H1 (cell line): ENCODE data around the gene CTXN1. TPM values are rescaled to one million over a fixed set of nuclear protein-coding genes. Genes with fewer than 3 reads are reported as not detected.

Experiments
- CBX5 ChIP-seq: fragments of 300-800, 300-1000 bp; sonication (generic); IDR thresholded peaks from 2 replicates; pipeline ENCODE4 v1.7.1; 2016; ENCODE audit warnings: antibody characterized with exemption, low read length, low read depth
- EGR1 ChIP-seq: IDR thresholded peaks from 2 replicates; pipeline ENCODE4 v1.6.1; 2011; ENCODE audit warnings: low read depth, low read length, borderline replicate concordance
- MAFK ChIP-seq: IDR thresholded peaks from 2 replicates; pipeline ENCODE4 v1.6.1; 2012; ENCODE audit warnings: low read depth, mild to moderate bottlenecking, improper control_type of control experiment, low read length
- NRF1 ChIP-seq: IDR thresholded peaks from 2 replicates; pipeline ENCODE4 v1.6.1; 2011; ENCODE audit warnings: mild to moderate bottlenecking, low read depth, low read length, improper control_type of control experiment
- RFX5 ChIP-seq: IDR thresholded peaks from 2 replicates; pipeline ENCODE4 v1.6.1; 2011; ENCODE audit warnings: low read depth, low read length, improper control_type of control experiment, borderline replicate concordance
- SRF ChIP-seq: IDR thresholded peaks from 2 replicates; pipeline ENCODE4 v1.6.1; 2011; ENCODE audit warnings: mild to moderate bottlenecking, low read depth, low read length, moderate library complexity
- SUZ12 ChIP-seq: fragments of 200-600 bp; sonication (generic); IDR thresholded peaks from 2 replicates; pipeline ENCODE4 v1.6.1; 2012; ENCODE audit warnings: mild to moderate bottlenecking, inconsistent platforms, low read length, moderate library complexity, mixed read lengths
- polyA plus RNA-seq, 7 experiments: library from polyadenylated mRNA; depleted of rRNA in 3 of 7; stranded (reverse) in 5 of 7; unstranded in 2 of 7; fragments of >200 nt in 5 of 7; fragments of 200-250 nt in 2 of 7; gene quantifications; 1 replicate in 5 of 7; 2 replicates in 1 of 7; 4 replicates in 1 of 7; pipeline versions ENCODE4 v1.2.1 to v1.2.3, GENCODE V29; 2011 to 2013; ENCODE audit warnings: missing spikeins in 2 of 7, mixed read lengths in 2 of 7
- total RNA-seq: library from RNA; stranded (reverse); fragmentation: NEBNext Ultra II Directional; extraction: Animal tissue kit (Norgen Biotek cat#: 25700); gene quantifications from 2 replicates; pipeline ENCODE4 v1.2.1, GENCODE V29; 2021
- TF ChIP-seq, protein P1 (sequence below): IDR thresholded peaks from 2 replicates; pipeline ENCODE4 v1.6.1; 2011; ENCODE audit warnings: low read length, improper control_type of control experiment
- TF ChIP-seq, protein P2 (sequence below): fragments of 300-600 bp; sonication (generic); IDR thresholded peaks from 2 replicates; pipeline ENCODE4 v1.7.1; 2012; ENCODE audit warnings: low read length, moderate library complexity, mild to moderate bottlenecking, inconsistent platforms; ENCODE audit not compliant: insufficient replicate concordance

Gene CTXN1
- total and polyA plus RNA-seq, 2 of the 8 experiments (the other 6 are each of a cell fraction or from before 2014, with no cell fraction given): 16.4 to 58.0 TPM

DNA sequence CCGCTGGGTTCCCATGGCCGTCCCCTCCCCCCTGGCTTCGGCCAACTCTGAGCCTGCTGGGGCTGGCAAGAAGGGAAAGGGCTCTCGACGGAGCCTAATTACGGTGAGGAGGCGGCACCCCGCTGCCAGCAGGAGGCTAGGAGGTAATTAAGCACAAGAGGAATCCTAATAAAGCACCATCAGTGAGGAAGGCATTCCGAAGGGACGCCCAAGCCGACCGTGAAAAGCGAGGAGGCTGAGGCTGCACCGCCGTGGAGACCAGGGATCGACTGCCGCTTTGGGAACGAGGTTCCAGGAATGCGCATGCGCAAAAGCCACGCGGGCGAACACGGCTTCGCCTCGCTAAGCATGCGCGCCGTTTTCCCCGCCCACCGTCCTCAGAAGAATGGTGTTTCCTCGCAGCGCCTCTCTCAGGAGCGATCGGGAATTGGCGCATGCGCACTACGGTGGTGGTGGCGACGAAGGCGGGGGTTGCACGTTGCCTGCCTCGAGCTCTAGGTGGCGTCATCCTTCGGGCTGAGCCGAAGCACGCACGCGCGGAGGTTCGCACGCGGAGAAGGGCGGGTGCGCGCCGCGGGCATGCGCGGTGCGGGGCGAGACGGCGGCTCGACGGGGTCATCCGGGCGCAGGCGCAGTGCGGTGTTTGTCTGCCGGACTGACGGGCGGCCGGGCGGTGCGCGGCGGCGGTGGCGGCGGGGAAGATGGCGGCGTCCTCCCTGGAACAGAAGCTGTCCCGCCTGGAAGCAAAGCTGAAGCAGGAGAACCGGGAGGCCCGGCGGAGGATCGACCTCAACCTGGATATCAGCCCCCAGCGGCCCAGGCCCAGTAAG is 22.5 kb downstream of the CTXN1 start, which contains the start of gene MAP2K7 (continued):
- TF ChIP-seq, protein P1, sequence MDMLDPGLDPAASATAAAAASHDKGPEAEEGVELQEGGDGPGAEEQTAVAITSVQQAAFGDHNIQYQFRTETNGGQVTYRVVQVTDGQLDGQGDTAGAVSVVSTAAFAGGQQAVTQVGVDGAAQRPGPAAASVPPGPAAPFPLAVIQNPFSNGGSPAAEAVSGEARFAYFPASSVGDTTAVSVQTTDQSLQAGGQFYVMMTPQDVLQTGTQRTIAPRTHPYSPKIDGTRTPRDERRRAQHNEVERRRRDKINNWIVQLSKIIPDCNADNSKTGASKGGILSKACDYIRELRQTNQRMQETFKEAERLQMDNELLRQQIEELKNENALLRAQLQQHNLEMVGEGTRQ: peak; percentile 62
- TF ChIP-seq SUZ12 (no peak), EGR1 (no peak), SRF (no peak), RFX5 (no peak), NRF1 (peak; percentile 86), CBX5 (no peak), MAFK (no peak)
- TF ChIP-seq, protein P2, sequence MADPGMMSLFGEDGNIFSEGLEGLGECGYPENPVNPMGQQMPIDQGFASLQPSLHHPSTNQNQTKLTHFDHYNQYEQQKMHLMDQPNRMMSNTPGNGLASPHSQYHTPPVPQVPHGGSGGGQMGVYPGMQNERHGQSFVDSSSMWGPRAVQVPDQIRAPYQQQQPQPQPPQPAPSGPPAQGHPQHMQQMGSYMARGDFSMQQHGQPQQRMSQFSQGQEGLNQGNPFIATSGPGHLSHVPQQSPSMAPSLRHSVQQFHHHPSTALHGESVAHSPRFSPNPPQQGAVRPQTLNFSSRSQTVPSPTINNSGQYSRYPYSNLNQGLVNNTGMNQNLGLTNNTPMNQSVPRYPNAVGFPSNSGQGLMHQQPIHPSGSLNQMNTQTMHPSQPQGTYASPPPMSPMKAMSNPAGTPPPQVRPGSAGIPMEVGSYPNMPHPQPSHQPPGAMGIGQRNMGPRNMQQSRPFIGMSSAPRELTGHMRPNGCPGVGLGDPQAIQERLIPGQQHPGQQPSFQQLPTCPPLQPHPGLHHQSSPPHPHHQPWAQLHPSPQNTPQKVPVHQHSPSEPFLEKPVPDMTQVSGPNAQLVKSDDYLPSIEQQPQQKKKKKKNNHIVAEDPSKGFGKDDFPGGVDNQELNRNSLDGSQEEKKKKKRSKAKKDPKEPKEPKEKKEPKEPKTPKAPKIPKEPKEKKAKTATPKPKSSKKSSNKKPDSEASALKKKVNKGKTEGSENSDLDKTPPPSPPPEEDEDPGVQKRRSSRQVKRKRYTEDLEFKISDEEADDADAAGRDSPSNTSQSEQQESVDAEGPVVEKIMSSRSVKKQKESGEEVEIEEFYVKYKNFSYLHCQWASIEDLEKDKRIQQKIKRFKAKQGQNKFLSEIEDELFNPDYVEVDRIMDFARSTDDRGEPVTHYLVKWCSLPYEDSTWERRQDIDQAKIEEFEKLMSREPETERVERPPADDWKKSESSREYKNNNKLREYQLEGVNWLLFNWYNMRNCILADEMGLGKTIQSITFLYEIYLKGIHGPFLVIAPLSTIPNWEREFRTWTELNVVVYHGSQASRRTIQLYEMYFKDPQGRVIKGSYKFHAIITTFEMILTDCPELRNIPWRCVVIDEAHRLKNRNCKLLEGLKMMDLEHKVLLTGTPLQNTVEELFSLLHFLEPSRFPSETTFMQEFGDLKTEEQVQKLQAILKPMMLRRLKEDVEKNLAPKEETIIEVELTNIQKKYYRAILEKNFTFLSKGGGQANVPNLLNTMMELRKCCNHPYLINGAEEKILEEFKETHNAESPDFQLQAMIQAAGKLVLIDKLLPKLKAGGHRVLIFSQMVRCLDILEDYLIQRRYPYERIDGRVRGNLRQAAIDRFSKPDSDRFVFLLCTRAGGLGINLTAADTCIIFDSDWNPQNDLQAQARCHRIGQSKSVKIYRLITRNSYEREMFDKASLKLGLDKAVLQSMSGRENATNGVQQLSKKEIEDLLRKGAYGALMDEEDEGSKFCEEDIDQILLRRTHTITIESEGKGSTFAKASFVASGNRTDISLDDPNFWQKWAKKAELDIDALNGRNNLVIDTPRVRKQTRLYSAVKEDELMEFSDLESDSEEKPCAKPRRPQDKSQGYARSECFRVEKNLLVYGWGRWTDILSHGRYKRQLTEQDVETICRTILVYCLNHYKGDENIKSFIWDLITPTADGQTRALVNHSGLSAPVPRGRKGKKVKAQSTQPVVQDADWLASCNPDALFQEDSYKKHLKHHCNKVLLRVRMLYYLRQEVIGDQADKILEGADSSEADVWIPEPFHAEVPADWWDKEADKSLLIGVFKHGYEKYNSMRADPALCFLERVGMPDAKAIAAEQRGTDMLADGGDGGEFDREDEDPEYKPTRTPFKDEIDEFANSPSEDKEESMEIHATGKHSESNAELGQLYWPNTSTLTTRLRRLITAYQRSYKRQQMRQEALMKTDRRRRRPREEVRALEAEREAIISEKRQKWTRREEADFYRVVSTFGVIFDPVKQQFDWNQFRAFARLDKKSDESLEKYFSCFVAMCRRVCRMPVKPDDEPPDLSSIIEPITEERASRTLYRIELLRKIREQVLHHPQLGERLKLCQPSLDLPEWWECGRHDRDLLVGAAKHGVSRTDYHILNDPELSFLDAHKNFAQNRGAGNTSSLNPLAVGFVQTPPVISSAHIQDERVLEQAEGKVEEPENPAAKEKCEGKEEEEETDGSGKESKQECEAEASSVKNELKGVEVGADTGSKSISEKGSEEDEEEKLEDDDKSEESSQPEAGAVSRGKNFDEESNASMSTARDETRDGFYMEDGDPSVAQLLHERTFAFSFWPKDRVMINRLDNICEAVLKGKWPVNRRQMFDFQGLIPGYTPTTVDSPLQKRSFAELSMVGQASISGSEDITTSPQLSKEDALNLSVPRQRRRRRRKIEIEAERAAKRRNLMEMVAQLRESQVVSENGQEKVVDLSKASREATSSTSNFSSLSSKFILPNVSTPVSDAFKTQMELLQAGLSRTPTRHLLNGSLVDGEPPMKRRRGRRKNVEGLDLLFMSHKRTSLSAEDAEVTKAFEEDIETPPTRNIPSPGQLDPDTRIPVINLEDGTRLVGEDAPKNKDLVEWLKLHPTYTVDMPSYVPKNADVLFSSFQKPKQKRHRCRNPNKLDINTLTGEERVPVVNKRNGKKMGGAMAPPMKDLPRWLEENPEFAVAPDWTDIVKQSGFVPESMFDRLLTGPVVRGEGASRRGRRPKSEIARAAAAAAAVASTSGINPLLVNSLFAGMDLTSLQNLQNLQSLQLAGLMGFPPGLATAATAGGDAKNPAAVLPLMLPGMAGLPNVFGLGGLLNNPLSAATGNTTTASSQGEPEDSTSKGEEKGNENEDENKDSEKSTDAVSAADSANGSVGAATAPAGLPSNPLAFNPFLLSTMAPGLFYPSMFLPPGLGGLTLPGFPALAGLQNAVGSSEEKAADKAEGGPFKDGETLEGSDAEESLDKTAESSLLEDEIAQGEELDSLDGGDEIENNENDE: no peak
